K562 (cell line): Measurements from ENCODE around the gene FAM107B.

ENCODE experiments used
- CBX3 ChIP-seq, 2 experiments: IDR thresholded peaks; 1 replicate in 1 of 2; 2 replicates in 1 of 2; pipeline ENCODE4 v1.6.1; 2012; ENCODE audit warnings: inconsistent platforms in 2 of 2, low read length in 2 of 2, borderline replicate concordance in 1 of 2, control low read depth in 1 of 2
- HDAC1 ChIP-seq, 2 experiments: fragments of 450-650 bp; IDR thresholded peaks; 2 replicates each; pipeline ENCODE4 v1.6.1; 2016 to 2017; ENCODE audit warnings: inconsistent platforms in 1 of 2, mild to moderate bottlenecking in 1 of 2, moderate library complexity in 1 of 2
- HDAC2 ChIP-seq: fragments of 450-650 bp; IDR thresholded peaks from 2 replicates; pipeline ENCODE4 v1.6.1; 2016; ENCODE audit warnings: mild to moderate bottlenecking
- HEY1 ChIP-seq: fragments of 250-450 bp; sonication (Bioruptor Pico); IDR thresholded peaks from 2 replicates; pipeline ENCODE4 v1.5.0; 2020; ENCODE audit warnings: mild to moderate bottlenecking, moderate library complexity, borderline replicate concordance
- MEF2A ChIP-seq: IDR thresholded peaks from 2 replicates; pipeline ENCODE4 v1.6.1; 2011; ENCODE audit warnings: low read depth, mild to moderate bottlenecking, low read length, moderate library complexity; ENCODE audit not compliant: control insufficient read depth
- RBM39 ChIP-seq: fragments of 200-400 bp; formaldehyde crosslinking; optimal IDR thresholded peaks from 2 replicates; pipeline ENCODE3; 2018; ENCODE audit warnings: low read depth, low read length
- RCOR1 ChIP-seq, 2 experiments: IDR thresholded peaks; 2 replicates each; pipeline ENCODE4 v1.6.1; 2012; ENCODE audit warnings: low read depth in 2 of 2, low read length in 2 of 2, borderline replicate concordance in 1 of 2, improper control_type of control experiment in 1 of 2
- SMC3 ChIP-seq: conservative IDR thresholded peaks from 2 replicates; pipeline ENCODE4 v1.6.1; 2011; ENCODE audit warnings: low read depth, low read length, improper control_type of control experiment; ENCODE audit not compliant: insufficient read depth
- ZBTB43 ChIP-seq: sonication (generic); formaldehyde crosslinking; IDR thresholded peaks from 2 replicates; pipeline ENCODE4 v1.8.0; 2023; ENCODE audit warnings: mild to moderate bottlenecking, missing genetic modification reagents
- ZNF75A ChIP-seq: fragments of 450-650 bp; formaldehyde crosslinking; IDR thresholded peaks from 2 replicates; pipeline ENCODE4 v1.4.0; 2020; ENCODE audit warnings: mild to moderate bottlenecking
- TF ChIP-seq, protein P1 (sequence below): fragments of 250-450 bp; sonication (Bioruptor Pico); IDR thresholded peaks from 2 replicates; pipeline ENCODE4 v1.4.0; 2020; ENCODE audit warnings: mild to moderate bottlenecking, moderate library complexity, borderline replicate concordance
- TF ChIP-seq, protein P2 (sequence below), 2 experiments: fragments of 450-650 bp; formaldehyde crosslinking in 1 of 2; IDR thresholded peaks; 2 replicates each; pipeline versions ENCODE4 v1.4.0 to v1.6.1; 2014 to 2020; ENCODE audit warnings: mild to moderate bottlenecking in 2 of 2, borderline replicate concordance in 1 of 2, low read depth in 1 of 2

DNA sequence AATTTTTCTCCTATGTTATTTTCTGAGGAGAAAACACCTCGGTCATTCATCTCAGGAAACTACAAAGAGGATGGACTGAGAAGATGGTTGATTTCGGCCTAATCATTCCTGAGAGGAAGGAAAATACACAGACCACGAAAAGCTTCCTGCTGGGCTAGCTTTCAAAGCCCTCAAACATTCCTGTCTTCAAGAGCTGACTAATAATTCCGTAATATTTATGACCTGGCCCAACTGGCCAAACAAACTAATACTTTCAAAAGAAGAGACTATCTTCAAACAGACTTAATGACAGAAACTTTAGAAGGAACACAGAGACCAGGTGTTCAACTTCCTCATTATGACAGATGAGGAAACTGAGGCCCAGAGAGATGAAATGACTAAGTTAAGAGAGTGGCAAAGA lies 228.9 kb downstream of the FAM107B start:
- TF ChIP-seq MEF2A = no peak
- TF ChIP-seq SMC3 = no peak
- no peak for TF ChIP-seq ZBTB43 (CRISPR knock-in tag)
- no peak for TF ChIP-seq HEY1
- TF ChIP-seq, protein P1, sequence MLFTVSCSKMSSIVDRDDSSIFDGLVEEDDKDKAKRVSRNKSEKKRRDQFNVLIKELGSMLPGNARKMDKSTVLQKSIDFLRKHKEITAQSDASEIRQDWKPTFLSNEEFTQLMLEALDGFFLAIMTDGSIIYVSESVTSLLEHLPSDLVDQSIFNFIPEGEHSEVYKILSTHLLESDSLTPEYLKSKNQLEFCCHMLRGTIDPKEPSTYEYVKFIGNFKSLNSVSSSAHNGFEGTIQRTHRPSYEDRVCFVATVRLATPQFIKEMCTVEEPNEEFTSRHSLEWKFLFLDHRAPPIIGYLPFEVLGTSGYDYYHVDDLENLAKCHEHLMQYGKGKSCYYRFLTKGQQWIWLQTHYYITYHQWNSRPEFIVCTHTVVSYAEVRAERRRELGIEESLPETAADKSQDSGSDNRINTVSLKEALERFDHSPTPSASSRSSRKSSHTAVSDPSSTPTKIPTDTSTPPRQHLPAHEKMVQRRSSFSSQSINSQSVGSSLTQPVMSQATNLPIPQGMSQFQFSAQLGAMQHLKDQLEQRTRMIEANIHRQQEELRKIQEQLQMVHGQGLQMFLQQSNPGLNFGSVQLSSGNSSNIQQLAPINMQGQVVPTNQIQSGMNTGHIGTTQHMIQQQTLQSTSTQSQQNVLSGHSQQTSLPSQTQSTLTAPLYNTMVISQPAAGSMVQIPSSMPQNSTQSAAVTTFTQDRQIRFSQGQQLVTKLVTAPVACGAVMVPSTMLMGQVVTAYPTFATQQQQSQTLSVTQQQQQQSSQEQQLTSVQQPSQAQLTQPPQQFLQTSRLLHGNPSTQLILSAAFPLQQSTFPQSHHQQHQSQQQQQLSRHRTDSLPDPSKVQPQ = no peak
- no peak for TF ChIP-seq RCOR1 (IDR thresholded peaks at IDR 0.05; ENCODE audit: borderline replicate concordance in 1 of 2, low read depth in 2 of 2, low read length in 2 of 2)
- TF ChIP-seq ZNF75A (CRISPR knock-in tag) = no peak
- TF ChIP-seq HDAC2 = no peak
- no peak for TF ChIP-seq RBM39
- TF ChIP-seq, protein P2, sequence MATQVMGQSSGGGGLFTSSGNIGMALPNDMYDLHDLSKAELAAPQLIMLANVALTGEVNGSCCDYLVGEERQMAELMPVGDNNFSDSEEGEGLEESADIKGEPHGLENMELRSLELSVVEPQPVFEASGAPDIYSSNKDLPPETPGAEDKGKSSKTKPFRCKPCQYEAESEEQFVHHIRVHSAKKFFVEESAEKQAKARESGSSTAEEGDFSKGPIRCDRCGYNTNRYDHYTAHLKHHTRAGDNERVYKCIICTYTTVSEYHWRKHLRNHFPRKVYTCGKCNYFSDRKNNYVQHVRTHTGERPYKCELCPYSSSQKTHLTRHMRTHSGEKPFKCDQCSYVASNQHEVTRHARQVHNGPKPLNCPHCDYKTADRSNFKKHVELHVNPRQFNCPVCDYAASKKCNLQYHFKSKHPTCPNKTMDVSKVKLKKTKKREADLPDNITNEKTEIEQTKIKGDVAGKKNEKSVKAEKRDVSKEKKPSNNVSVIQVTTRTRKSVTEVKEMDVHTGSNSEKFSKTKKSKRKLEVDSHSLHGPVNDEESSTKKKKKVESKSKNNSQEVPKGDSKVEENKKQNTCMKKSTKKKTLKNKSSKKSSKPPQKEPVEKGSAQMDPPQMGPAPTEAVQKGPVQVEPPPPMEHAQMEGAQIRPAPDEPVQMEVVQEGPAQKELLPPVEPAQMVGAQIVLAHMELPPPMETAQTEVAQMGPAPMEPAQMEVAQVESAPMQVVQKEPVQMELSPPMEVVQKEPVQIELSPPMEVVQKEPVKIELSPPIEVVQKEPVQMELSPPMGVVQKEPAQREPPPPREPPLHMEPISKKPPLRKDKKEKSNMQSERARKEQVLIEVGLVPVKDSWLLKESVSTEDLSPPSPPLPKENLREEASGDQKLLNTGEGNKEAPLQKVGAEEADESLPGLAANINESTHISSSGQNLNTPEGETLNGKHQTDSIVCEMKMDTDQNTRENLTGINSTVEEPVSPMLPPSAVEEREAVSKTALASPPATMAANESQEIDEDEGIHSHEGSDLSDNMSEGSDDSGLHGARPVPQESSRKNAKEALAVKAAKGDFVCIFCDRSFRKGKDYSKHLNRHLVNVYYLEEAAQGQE (IDR thresholded peaks at IDR 0.05; ENCODE audit: borderline replicate concordance) = no peak
- TF ChIP-seq, protein P2 (CRISPR knock-in tag; IDR thresholded peaks at IDR 0.05; ENCODE audit: low read depth) = no peak
- TF ChIP-seq CBX3 (IDR thresholded peaks at IDR 0.05; ENCODE audit: borderline replicate concordance in 1 of 2, low read length in 2 of 2) = no peak
- no peak for TF ChIP-seq HDAC1 (IDR thresholded peaks at IDR 0.05)
